ENCODE data around the gene SHISAL1.

The SHISAL1 gene

DNA sequence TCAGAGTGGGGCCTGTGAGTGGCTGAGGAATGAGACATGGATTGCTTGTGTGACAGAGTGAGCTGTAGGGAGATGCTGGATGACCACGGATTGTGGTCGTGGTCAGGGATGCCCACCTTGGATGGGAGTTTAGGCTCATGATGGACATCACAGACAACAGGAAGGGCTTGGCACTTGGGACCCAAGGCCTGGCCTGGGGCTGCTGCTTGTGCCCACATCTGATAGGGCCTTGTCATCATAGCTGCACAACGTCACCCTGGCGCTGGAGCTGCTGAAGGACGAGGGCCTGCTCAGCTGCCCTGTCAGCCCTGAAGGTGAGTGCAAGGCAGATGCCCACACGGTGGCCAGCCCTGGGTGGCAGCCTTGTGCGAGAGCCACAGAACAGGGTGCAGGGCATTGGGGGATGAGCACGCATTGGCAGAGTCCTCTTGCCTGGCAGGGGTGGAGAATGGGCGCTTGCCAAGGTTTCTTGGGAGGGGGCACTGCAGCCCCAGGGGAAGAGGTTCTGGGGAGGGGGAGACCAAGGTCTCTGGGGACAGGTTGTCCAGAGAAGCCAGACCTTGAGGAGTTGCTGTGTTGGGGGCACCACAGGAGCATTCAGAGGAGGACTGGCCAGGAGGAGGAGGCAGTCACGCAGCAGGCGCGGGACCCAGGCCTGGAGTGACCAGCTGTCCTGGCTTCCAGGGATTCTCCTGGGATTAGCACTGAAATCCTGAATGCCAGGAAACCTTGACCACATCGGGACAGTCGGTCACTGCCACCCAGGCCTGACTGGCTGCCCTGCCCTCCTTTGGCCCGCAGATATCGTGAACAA is 107.0 kb downstream of the SHISAL1 start:
- FAIRE-seq (no peak), DNase-seq (ENCODE audit: insufficient read length) (no peak)
- TF ChIP-seq POLR2A (IDR thresholded peaks at IDR 0.05; ENCODE audit: low read depth, low read length) (no peak), TAF1 (IDR thresholded peaks at IDR 0.05; ENCODE audit: borderline replicate concordance, low read depth, low read length) (no peak), POLR2AphosphoS5 (IDR thresholded peaks at IDR 0.05; ENCODE audit: low read depth, low read length) (no peak)

DNA sequence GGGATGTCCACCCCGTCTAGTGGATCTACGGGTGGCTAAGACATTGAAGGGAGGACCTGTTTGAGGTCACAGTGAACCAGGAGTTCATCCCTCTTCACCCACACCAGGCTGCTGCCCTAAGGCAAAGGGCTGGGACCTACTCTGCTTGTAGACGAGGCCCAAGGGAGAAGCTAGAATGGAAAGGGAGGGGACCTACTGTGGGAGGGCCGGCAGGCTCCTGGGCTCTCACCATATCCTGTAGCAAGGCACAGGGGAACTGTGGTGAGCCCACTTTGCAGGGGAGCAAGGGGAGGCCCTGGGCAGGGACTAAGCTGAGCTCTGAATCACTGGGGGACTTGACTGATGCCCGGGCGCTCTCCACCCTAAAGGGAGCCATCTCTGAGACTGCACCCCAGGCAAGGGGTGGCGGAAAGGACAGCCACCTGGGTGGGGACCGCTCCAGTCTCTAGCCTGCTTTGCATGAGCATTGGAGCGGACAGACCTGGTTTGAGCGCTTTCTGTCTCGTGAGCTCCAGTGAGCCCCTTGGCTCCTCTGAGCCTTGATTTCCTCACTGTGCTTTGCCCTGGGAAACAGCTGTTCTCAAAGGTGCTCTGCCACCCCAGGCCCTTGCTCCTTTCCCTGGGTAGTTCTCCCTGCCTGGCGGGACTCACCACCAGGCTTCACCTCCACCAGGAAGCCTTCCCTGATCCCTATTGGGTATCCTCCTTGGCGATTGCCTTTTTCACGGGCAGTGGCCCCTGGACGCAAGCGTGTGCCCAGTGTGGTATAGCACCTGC is 107.8 kb downstream of the SHISAL1 start:
- TF ChIP-seq TAF1 (IDR thresholded peaks at IDR 0.05; ENCODE audit: borderline replicate concordance, low read depth, low read length) (no peak), POLR2A (IDR thresholded peaks at IDR 0.05; ENCODE audit: low read depth, low read length) (no peak), POLR2AphosphoS5 (IDR thresholded peaks at IDR 0.05; ENCODE audit: low read depth, low read length) (no peak)
- DNase-seq (ENCODE audit: insufficient read length), result no peak
- FAIRE-seq, result no peak

DNA sequence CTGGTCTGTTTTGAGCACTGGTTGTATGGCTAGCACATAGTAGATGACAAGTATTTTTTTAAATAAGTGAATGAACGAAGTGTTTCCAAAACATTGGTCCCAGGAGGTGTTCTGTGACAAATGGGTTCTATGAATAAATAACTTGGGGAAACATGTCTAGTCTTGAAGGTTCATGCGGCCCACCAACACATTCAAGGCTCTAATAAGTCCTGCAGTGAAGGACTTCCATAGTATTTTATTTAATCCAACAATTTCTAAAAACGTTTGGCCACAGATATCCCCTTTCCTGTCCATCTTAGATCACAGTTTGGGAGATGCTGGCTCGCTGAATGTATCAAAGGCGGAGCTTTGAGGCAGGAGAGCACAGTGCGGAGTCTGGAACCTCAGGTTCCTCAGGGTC is 109.5 kb downstream of the SHISAL1 start:
- TF ChIP-seq POLR2AphosphoS5 (IDR thresholded peaks at IDR 0.05; ENCODE audit: low read depth, low read length) (no peak), POLR2A (IDR thresholded peaks at IDR 0.05; ENCODE audit: low read depth, low read length) (no peak), TAF1 (IDR thresholded peaks at IDR 0.05; ENCODE audit: borderline replicate concordance, low read depth, low read length) (no peak)
- no peak for FAIRE-seq
- no peak for DNase-seq (ENCODE audit: insufficient read length)

DNA sequence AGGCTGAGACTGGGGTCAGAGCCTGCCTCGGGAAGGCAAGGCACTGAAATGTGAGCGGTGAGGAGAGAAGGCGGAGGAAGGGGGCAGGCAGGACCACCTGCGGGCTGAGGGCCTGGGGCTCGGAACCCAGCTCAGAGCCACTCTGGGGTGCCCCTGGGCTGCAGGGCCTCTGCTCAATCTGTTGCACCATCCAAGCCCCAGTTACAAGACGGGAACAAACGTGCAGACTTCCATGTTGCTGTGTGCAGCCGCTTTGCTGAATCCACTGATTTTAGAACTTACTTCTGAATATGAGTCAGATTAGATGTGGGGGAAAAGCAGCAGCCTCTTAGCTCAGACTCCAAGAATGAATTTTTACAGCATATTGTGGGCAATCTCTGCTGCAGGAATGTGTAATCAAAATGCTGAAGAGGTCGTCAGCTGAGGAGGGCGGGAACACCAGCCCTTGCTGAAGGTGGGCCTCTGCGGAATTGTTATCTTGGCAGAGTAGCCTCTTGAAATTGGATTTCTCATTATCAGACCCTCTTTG is 110.4 kb downstream of the SHISAL1 start:
- no peak for TF ChIP-seq POLR2A (IDR thresholded peaks at IDR 0.05; ENCODE audit: low read depth, low read length)
- TF ChIP-seq TAF1 (IDR thresholded peaks at IDR 0.05; ENCODE audit: borderline replicate concordance, low read depth, low read length), result no peak
- no peak for TF ChIP-seq POLR2AphosphoS5 (IDR thresholded peaks at IDR 0.05; ENCODE audit: low read depth, low read length)
- FAIRE-seq (no peak), DNase-seq (ENCODE audit: insufficient read length) (no peak)

DNA sequence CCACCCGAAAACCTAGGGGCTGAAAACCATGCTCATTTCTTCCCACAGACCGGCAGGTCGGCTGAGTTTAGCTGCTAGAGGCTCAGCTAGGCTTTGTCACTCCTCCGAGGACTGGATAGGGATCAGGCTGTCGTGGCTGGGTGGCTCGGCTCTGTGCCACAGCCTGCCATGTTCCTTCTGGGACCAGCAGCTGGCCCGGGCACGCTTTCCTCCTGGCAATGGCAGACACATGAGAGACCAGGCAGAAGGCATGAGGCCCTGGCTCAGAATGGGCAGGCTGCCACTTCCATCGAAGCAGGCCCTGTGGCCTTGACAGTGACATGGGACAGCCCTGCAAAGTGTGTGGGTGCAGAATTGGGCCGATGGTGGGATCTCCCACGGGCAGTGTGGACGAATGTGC is 111.1 kb downstream of the SHISAL1 start:
- FAIRE-seq (no peak), DNase-seq (ENCODE audit: insufficient read length) (no peak)
- TF ChIP-seq POLR2AphosphoS5 (IDR thresholded peaks at IDR 0.05; ENCODE audit: low read depth, low read length) (no peak), TAF1 (IDR thresholded peaks at IDR 0.05; ENCODE audit: borderline replicate concordance, low read depth, low read length) (no peak), POLR2A (IDR thresholded peaks at IDR 0.05; ENCODE audit: low read depth, low read length) (no peak)

DNA sequence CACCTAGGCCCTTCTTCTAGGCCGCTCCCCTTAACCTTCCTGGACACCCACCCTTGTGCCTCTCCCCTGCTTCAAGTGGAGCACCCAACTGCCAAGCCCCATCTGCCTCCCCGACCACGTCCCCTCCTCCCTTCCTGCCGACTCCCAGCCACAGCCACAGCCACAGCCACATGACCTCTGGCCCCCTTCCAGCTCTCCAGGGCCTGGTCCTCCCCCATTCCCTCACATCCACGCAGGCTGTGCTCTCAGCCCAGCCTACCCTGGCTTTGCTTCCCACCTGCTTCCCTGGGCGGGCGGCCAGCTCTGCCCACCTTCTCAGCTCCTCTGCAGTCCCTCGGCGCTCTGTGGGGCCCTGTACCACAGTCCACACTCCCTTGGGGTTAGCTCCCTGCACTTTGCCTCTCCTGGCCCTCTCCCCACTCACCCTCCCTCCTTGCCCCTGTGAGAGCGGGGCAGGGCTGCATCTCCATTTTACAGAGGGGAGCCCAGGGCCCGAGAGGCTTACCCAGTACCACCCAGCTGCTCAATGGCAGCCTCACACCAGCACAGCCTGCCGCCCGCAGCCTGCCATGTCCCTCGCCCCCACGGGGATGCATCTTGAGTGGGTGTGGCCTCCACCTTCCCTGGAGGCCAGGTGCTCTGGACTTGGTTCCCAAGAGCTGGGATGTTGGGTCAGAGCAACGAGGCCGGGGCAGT is 111.7 kb downstream of the SHISAL1 start:
- TF ChIP-seq TAF1 (IDR thresholded peaks at IDR 0.05; ENCODE audit: borderline replicate concordance, low read depth, low read length) (no peak), POLR2A (IDR thresholded peaks at IDR 0.05; ENCODE audit: low read depth, low read length) (no peak), POLR2AphosphoS5 (IDR thresholded peaks at IDR 0.05; ENCODE audit: low read depth, low read length) (no peak)
- FAIRE-seq, result no peak
- DNase-seq (ENCODE audit: insufficient read length), result no peak

DNA sequence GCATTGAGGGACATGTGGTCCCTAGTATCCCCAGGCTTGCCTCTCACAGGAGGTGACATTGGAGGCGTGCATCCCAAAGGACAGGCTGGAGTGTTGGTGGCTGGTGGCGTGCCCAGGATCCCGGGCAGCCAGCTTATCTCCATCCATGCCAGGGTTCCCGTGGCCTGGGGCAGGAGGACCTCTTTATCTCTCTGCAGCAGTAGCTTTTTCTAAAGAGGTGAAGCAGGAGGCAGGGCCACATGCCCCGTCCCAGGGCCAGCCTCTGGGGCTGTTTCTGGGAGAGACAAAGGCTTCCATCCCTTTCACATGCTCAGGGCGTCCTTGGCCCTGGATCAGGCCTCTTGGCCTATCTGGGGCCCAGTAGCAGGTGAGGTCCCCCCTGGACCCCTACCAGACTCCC is 112.3 kb downstream of the SHISAL1 start:
- no peak for TF ChIP-seq POLR2A (IDR thresholded peaks at IDR 0.05; ENCODE audit: low read depth, low read length)
- no peak for TF ChIP-seq TAF1 (IDR thresholded peaks at IDR 0.05; ENCODE audit: borderline replicate concordance, low read depth, low read length)
- no peak for TF ChIP-seq POLR2AphosphoS5 (IDR thresholded peaks at IDR 0.05; ENCODE audit: low read depth, low read length)
- DNase-seq (ENCODE audit: insufficient read length) (no peak), FAIRE-seq (no peak)

DNA sequence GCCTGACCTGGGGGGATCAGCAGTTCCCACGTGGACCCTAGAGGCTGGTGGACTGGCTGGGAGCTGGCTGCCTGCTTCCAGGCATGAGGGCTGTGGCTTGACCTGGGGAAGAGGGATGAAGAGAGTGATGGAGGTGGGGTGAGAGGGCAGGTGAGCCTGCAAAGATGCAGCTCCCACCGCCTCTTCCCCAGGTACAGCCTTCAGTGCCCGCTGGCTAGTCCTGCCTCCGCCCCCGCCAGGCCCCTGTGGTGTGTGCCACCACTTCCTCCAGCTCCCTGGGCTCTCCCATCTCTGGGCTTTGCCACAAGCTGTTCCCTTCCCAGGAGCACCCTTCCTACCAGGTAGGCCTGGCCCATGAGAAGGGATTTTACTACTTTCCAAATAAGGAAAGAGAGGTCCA is 112.9 kb downstream of the SHISAL1 start:
- FAIRE-seq (no peak), DNase-seq (ENCODE audit: insufficient read length) (no peak)
- no peak for TF ChIP-seq TAF1 (IDR thresholded peaks at IDR 0.05; ENCODE audit: borderline replicate concordance, low read depth, low read length)
- no peak for TF ChIP-seq POLR2A (IDR thresholded peaks at IDR 0.05; ENCODE audit: low read depth, low read length)
- TF ChIP-seq POLR2AphosphoS5 (IDR thresholded peaks at IDR 0.05; ENCODE audit: low read depth, low read length), result no peak

DNA sequence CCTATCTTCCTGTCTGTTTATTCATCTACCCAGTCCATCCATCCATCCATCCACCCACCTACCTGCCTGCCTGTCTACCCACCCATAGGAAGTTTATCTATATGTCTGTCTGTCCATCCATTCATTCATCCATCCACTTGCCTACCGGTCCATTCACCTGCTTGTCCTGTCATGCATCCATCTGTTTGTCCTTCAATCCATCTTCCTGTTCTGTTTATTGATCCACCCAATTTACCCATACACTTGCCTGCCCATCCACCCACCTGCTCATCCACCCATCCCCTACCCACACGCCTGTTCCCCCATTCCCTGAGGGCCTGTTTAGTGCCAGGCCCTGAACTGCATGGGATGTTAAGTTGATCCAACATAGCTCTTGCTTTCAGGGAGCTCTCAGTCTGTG is 113.6 kb downstream of the SHISAL1 start:
- TF ChIP-seq POLR2A (IDR thresholded peaks at IDR 0.05; ENCODE audit: low read depth, low read length) (no peak), TAF1 (IDR thresholded peaks at IDR 0.05; ENCODE audit: borderline replicate concordance, low read depth, low read length) (no peak), POLR2AphosphoS5 (IDR thresholded peaks at IDR 0.05; ENCODE audit: low read depth, low read length) (no peak)
- FAIRE-seq, result no peak

DNA sequence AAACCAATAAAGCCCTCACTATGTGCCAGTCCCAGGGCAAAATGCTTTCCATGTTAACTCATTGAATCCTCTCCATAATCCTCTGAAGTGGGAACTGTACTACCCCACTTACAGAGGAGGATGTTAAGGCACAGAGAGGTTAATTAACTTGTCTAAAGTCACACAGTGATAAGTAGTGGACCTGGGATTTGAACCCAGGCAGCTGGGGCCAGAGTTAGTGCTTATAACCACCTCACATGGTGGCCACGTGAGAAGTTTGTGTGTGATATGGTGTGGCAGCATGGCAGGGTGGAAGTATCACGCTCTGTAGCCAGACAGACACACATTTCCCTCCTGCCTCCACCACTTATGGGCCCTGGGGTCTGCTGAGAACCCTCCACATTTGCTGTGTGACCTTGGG is 115.5 kb downstream of the SHISAL1 start:
- FAIRE-seq, result no peak
- TF ChIP-seq POLR2A (IDR thresholded peaks at IDR 0.05; ENCODE audit: low read depth, low read length) (no peak), POLR2AphosphoS5 (IDR thresholded peaks at IDR 0.05; ENCODE audit: low read depth, low read length) (no peak), TAF1 (IDR thresholded peaks at IDR 0.05; ENCODE audit: borderline replicate concordance, low read depth, low read length) (no peak)
- no peak for DNase-seq (ENCODE audit: insufficient read length)

More for the DNA sequence above, 113.6 kb downstream of the SHISAL1 start:
- no peak for DNase-seq (ENCODE audit: insufficient read length)

DNA sequence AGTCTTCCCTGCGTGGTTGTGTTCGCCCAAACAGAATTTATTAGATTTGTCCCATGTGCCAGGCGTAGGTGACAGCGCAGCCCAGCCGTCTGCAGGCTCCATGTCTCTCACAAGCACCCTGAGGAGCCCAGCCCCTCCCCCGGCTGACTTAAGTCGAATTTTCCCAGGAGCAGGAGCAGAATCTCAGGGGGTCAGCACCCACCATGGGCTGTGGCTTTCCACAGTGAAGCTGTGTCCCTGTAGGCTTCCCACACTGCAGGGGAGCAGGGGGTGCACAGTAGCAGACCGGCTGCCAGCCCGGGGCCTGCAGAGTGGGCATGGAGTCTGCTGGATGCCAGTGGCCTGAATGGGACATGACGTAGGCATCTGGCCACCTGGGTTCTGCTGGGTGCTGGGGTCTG is 116.0 kb downstream of the SHISAL1 start:
- TF ChIP-seq POLR2AphosphoS5 (IDR thresholded peaks at IDR 0.05; ENCODE audit: low read depth, low read length) (no peak), POLR2A (IDR thresholded peaks at IDR 0.05; ENCODE audit: low read depth, low read length) (no peak), TAF1 (IDR thresholded peaks at IDR 0.05; ENCODE audit: borderline replicate concordance, low read depth, low read length) (no peak)
- DNase-seq (ENCODE audit: insufficient read length), result no peak
- FAIRE-seq, result no peak
